Muscle of leg (tissue), 11 donors: Measurements from ENCODE around the gene C21orf58. TPM values are rescaled to one million over a fixed set of nuclear protein-coding genes. Genes with fewer than 3 reads are reported as not detected.

Source experiments
- DNase-seq: peaks from one replicate; pipeline ENCODE4 v3.0.0; 2013
- H3K27ac ChIP-seq: one replicate; pipeline ENCODE4 v1.5.1; 2013; ENCODE audit warnings: mild to moderate bottlenecking, low read length, control low read depth
- H3K27me3 ChIP-seq: one replicate; pipeline ENCODE4 v1.6.1; 2013; ENCODE audit warnings: low read length; ENCODE audit not compliant: control insufficient read depth, insufficient read depth
- H3K36me3 ChIP-seq: one replicate; pipeline ENCODE4 v1.6.1; 2013; ENCODE audit warnings: low read length; ENCODE audit not compliant: control insufficient read depth, insufficient read depth
- H3K4me1 ChIP-seq: one replicate; pipeline ENCODE4 v1.6.1; 2013; ENCODE audit warnings: low read length; ENCODE audit not compliant: control insufficient read depth, insufficient read depth
- H3K4me3 ChIP-seq: one replicate; pipeline ENCODE4 v1.5.1; 2013; ENCODE audit warnings: low read length, control low read depth
- H3K9me3 ChIP-seq: replicated peaks from 2 replicates; pipeline ENCODE4 v1.6.1; 2013; ENCODE audit warnings: low read depth, low read length; ENCODE audit not compliant: control insufficient read depth
- WGBS: methylation state at CpG from one replicate; pipeline ENCODE4 v1.1.5; 2013; ENCODE audit warnings: missing lambda C conversion rate; ENCODE audit not compliant: insufficient coverage; 5-methylcytosine and 5-hydroxymethylcytosine counted together
- polyA plus RNA-seq, 8 donors: library from polyadenylated mRNA; unstranded; fragments of 120-200 nt; gene quantifications; one replicate each; pipeline versions ENCODE4 v1.2.1 to v1.2.3, GENCODE V29; 2013; ENCODE audit warnings: inconsistent platforms in 1 of 8, low replicate concordance in 1 of 8; ENCODE audit not compliant: insufficient read length in 8 of 8, insufficient read depth in 1 of 8
- total RNA-seq: library from RNA; stranded (reverse); fragments of 120-200 nt; gene quantifications from one replicate; pipeline ENCODE4 v1.2.4, GENCODE V29; 2013

The C21orf58 gene
- total and polyA plus RNA-seq, 9 donors: 4.0 to 11.9 (median 7.3) TPM

DNA sequence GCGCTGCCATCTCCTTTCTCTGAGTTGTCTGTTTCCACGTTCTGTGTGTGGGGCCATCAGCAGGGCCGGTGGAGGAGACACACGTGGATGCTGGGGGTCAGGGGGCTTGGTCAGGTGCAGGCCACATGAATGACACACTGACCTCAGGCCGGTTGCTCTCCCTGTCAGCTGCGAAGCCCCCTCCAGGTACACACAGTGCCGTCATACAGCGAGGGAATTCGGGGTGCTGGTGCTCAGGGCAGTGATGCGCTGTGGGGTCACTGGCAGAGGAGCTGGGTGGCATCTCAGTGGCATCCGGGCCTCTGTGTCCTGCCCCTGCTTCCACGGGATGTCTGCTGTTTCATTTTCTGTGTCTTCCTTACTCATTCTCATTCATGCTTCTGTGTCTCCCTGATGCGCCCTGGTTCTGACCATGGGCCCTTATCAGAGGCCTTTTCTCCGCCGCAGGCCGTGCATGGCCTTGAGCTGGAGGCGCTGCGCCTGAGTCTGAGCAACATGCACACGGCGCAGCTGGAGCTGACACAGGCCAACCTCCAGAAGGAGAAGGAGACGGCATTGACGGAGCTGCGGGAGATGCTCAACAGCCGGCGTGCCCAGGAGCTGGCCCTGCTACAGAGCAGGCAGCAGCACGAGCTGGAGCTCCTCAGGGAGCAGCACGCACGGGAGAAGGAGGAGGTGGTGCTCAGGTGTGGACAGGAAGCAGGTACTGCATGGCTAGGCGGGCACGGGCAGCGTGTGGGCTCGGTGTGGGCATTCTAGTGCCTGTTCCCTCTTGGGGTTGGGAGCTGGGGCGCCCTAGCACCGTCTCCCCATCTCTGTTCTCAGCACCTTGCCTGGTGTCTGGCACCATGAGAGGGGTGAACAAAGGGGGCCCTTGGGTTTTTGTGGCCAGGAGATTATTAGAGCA lies 22.9 kb upstream of the C21orf58 start:
- H3K27me3 ChIP-seq: no peaks in the 10 kb centered on the region
- no peak for DNase-seq
- H3K36me3 ChIP-seq: peaks cover 71% of the 10 kb centered on the region

DNA sequence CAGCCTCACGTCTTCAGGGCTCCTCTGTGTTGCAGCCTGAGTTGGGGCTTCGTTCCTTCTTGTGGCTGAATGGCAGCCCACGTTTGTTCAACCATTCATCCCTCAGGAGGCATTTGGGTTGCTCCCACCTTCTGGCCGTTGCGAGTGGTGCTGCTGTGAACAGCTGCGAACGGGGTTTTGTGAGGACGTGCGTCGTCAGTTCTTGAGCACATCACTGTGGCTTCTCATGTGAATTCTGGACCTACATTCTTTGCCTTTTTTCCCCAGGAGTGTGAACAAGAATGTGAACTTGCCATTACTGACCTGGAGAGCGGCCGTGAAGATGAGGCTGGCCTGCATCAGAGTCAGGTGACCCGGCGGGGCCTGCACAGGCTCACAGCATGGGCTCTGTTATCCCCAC lies 22.2 kb upstream of the C21orf58 start:
- Histone ChIP-seq H3K4me3 (no peak overlapping the region), H3K9me3 (no peaks in the 10 kb centered on the region), H3K27ac (no peak overlapping the region), H3K4me1 (no peaks in the 10 kb centered on the region), H3K36me3 (peaks cover 66% of the 10 kb centered on the region), H3K27me3 (no peaks in the 10 kb centered on the region)
- DNase-seq: no peak
- 88% methylated on average over 14 of the region's 14 CpGs for WGBS

More for the DNA sequence above, 22.9 kb upstream of the C21orf58 start:
- Histone ChIP-seq H3K9me3 (no peaks in the 10 kb centered on the region), H3K27ac (no peak overlapping the region), H3K4me1 (no peaks in the 10 kb centered on the region), H3K4me3 (no peak overlapping the region)
- 95% methylated on average over 30 of the region's 34 CpGs for WGBS

DNA sequence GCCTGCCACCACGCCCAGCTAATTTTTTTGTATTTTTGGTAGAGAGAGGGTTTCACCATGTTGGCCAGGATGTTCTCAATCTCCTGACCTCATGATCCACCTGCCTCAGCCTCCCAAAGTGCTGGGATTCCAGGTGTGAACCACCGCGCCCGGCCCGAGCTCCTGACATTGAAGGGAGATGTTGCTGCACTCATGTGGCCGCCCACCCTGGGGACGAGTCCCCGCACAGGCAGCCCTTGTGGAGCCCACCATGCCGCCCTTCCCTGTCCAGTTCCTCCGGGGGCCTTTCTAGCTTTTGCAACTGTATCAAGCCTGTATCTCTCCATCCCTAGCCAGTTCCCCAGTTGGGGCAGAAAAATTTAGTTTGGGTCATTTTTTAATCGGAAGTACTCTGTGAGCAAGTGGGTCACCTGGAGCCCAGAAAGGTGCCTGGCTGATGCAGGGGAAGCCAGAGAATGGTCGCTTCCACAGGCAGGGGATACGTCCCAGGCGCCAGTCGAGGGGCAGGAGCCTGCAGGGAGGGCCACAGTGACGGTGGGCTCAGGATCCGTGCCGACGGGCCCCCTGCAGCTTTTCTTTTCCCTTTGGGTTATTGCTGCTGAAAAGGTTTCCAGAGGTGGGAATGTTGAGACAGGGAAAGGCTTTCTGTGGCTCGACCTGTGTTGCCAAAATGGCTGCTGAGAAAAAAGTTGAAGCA lies 20.7 kb upstream of the C21orf58 start:
- H3K9me3 ChIP-seq: no peaks in the 10 kb centered on the region
- no peaks in the 10 kb centered on the region for H3K4me1 ChIP-seq
- no peak overlapping the region for H3K4me3 ChIP-seq
- no peak for DNase-seq
- H3K27me3 ChIP-seq: no peaks in the 10 kb centered on the region
- 92% methylated on average over 16 of the region's 20 CpGs for WGBS
- peaks cover 59% of the 10 kb centered on the region for H3K36me3 ChIP-seq
- H3K27ac ChIP-seq: no peak overlapping the region

DNA sequence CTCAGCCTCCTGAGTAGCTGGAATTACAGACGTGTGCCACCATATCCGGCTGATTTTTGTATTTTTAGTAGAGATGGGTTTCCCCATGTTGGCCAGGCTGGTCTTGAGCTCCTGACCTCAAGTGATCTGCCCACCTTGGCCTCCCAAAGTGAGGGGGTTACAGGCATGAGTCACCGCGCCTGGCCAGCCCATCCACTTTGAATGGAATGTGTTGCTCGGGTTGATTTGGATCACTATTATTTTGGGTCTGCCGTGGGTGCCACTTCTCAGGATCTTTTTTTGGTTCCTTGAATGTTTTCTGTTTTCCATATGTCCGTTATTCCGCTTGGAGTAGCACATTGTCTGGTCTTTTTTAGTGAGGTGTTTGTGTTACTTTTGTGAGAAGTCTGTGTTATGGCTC lies 17.3 kb upstream of the C21orf58 start:
- 100% methylated on average over 3 of the region's 8 CpGs for WGBS
- no peak for DNase-seq
- Histone ChIP-seq H3K4me1 (no peaks in the 10 kb centered on the region), H3K9me3 (no peaks in the 10 kb centered on the region), H3K27me3 (no peaks in the 10 kb centered on the region), H3K4me3 (no peak overlapping the region), H3K36me3 (peaks cover 49% of the 10 kb centered on the region), H3K27ac (no peak overlapping the region)

DNA sequence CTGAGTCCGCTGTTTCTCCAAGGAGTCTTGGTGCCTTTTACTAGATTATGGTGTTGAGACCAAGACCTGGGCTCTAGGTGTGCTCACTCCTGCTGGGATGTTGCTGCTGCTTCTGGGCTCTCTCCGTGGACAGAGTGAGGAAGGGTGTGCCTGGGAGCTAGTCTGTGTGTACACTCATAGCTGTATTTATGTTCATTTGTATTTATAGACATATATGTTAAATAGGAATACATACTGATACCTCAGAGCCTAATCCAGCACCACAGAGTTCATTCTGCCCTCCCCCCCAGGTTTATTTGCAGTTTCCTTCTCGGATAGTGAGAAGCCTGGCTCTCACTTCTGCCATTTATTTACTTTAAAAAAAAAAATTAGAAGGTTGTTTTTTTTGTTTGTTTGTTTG lies 12.9 kb upstream of the C21orf58 start:
- H3K4me3 ChIP-seq: no peak overlapping the region
- no peak for DNase-seq
- H3K36me3 ChIP-seq: peaks cover 51% of the 10 kb centered on the region
- no peaks in the 10 kb centered on the region for H3K9me3 ChIP-seq
- 100% methylated on average over 1 of the region's 3 CpGs for WGBS
- no peak overlapping the region for H3K27ac ChIP-seq
- no peaks in the 10 kb centered on the region for H3K27me3 ChIP-seq
- no peaks in the 10 kb centered on the region for H3K4me1 ChIP-seq

DNA sequence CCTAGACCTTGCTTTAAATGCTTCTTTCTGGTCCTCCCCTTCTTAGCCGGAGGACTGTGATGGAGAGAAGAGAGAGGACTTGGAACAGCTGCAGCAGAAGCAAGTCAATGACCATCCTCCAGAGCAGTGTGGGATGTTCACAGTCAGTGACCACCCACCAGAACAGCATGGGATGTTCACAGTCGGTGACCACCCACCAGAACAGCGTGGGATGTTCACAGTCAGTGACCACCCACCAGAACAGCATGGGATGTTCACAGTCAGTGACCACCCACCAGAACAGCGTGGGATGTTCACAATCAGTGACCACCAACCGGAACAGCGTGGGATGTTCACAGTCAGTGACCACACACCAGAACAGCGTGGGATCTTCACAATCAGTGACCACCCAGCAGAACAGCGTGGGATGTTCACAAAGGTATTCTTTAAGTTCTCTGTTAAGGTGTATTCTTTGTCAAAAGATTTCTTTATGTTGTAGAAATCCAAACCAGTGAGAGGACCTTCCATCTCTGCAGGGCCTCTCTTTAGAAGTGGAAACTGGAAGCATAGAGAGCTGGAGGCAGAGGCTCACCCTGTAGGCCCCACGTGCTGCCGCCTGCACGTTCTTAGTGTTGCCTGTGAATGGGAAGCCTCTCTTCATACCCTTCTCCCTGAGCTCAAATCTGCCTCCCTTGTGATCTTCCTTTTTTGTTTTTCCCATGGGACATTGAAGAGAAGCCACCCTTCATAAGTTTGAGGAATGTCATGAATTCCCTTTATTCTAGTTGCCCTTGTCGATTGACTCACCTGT lies 10.9 kb upstream of the C21orf58 start:
- Histone ChIP-seq H3K4me3 (no peak overlapping the region), H3K9me3 (no peaks in the 10 kb centered on the region), H3K4me1 (no peaks in the 10 kb centered on the region), H3K27ac (no peak overlapping the region), H3K27me3 (no peaks in the 10 kb centered on the region), H3K36me3 (peaks cover 55% of the 10 kb centered on the region)
- WGBS: 75% methylated on average over 3 of the region's 12 CpGs
- DNase-seq: no peak

DNA sequence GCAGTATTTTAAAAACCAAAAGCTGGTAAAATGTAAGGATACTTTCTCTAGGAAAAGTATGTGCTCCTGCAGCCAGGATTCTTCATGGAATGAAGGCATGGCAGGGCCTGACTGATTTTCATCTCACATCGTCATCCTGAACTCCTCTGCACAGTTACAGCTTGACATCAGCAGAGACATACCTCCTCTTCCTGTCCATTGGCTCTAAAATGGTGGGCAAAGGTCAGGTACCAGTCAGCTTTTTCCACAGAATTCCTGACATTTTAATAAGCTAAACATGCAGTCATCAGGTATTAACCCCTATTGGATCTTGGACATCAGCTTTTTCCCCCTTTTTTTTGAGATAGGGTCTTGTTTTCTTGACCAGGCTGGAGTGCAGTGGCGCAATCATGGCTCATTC lies 6.1 kb upstream of the C21orf58 start:
- WGBS: 93% methylated on average over 2 of the region's 2 CpGs
- DNase-seq: no peak
- H3K36me3 ChIP-seq: peaks cover 48% of the 10 kb centered on the region
- H3K9me3 ChIP-seq: no peaks in the 10 kb centered on the region
- no peak overlapping the region for H3K27ac ChIP-seq
- no peaks in the 10 kb centered on the region for H3K27me3 ChIP-seq
- peaks cover 9% of the 10 kb centered on the region for H3K4me1 ChIP-seq
- no peak overlapping the region for H3K4me3 ChIP-seq

DNA sequence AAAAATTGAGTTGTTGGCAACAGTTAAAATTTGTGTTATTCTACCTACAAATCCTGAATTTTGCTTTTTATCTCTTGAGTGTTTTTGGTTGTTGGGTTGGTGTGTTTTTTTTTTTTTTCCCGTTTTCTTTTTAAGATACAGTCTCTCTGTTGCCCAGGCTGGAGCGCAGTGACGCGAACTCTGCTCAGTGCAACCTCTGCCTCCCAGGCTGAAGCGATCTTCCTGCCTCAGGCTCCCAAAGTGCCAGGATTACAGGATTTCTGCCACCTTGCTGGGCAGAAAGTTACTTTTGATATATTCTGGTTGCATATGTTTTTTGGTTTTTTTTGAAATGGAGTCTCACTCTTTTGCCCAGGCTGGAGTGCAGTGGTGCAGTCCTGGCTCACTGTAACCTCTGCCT lies 4.5 kb upstream of the C21orf58 start:
- Histone ChIP-seq H3K36me3 (peaks cover 41% of the 10 kb centered on the region), H3K27ac (no peak overlapping the region), H3K4me3 (no peak overlapping the region), H3K4me1 (peaks cover 9% of the 10 kb centered on the region), H3K9me3 (no peaks in the 10 kb centered on the region), H3K27me3 (no peaks in the 10 kb centered on the region)
- no peak for DNase-seq
- 100% methylated on average over 4 of the region's 5 CpGs for whole genome bisulfite sequencing

DNA sequence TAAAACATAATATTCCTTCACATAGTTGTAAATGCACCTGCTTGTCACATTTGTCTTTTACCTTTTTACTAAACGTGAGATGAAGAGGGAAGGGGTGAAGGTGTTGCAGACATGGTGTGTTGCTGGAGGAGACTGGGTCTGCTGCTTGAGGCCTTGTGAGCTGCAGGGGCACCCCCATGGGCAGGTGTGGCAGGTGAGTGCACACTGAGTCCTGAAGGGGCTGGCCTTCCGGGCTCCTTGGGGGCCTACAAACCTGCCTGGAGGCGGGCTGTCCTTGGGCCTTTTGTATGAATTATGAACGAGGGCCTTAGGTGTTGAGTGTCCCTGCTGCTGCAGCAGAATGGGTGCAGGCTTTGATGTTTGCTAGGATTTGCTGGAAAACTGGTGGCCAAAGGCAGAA lies 4.0 kb upstream of the C21orf58 start:
- Histone ChIP-seq H3K27ac (no peak overlapping the region), H3K4me1 (peaks cover 14% of the 10 kb centered on the region), H3K4me3 (no peak overlapping the region), H3K9me3 (no peaks in the 10 kb centered on the region), H3K27me3 (no peaks in the 10 kb centered on the region), H3K36me3 (peaks cover 39% of the 10 kb centered on the region)
- DNase-seq: no peak
- WGBS: 90% methylated on average over 2 of the region's 4 CpGs
